ENCODE measurements around the gene BCL2L2. TPM values are rescaled to one million over a fixed set of nuclear protein-coding genes. Genes with fewer than 3 reads are reported as not detected.

BCL2L2 gene
- polyA plus RNA-seq, 1 of the 3 experiments (the other 2 are of a cell fraction): 30.6 TPM

GRCh38 chr14:23286020-23286901, 20.4 kb upstream of the BCL2L2 start, which contains the start of gene HOMEZ:
Gene HOMEZ (minus strand): TSS chr14:23286132. CDS start chr14:23285952, 180 bp downstream.
- Histone ChIP-seq H4K20me1 (ENCODE audit: insufficient read depth) (no peaks in the 10 kb centered on the region), H3K79me2 (ENCODE audit: insufficient read depth) (peaks cover 20% of the 10 kb centered on the region; the same call in 1 of the 2 replicates), H3K4me3 (ENCODE audit: low read depth in 2 of 2, low read length in 1 of 2) (peak within 1 kb of the TSS; percentile 89), H3K9me2 (no peaks in the 10 kb centered on the region), H3K4me1 (ENCODE audit: control insufficient read depth in 1 of 2, insufficient read depth in 2 of 2, low read depth in 1 of 2, low read length in 1 of 2) (peaks cover 8 to 10% of the 10 kb centered on the region in 2 experiments; a peak in 3 of 4 replicates), H3F3A (replicated peaks; ENCODE audit: insufficient read depth) (peaks cover 10% of the 10 kb centered on the region), H3K9ac (peak within 1 kb of the TSS; percentile 81), H2AFZ (ENCODE audit: low read depth) (peak within 1 kb of the TSS; percentile 97), H3K9me3 (no peaks in the 10 kb centered on the region), H3K27ac (ENCODE audit: low read depth in 2 of 2, low read length in 1 of 2) (peak within 1 kb of the TSS; percentile 86 to 92), H3K4me2 (peak within 1 kb of the TSS; percentile 96), H3K27me3 (ENCODE audit: insufficient read depth) (no peaks in the 10 kb centered on the region), H3K36me3 (replicated peaks in 1 of 2; ENCODE audit: control insufficient read depth in 1 of 2, insufficient read depth in 2 of 2, low read length in 1 of 2) (no peaks in the 10 kb centered on the region)
- 2% methylated on average over 27 of the region's 53 CpGs for WGBS (ENCODE audit: low lambda C conversion rate)
- CTCF ChIA-PET: interaction anchor here (0.7 to 2.5 kb wide), 10 partner anchors 9 to 273 kb away, joined by 3 to 16 read pairs (median 4); partner anchors contain the start of genes BCL2L2 and PPP1R3E
- TF ChIP-seq RXRA (IDR thresholded peaks at IDR 0.05; ENCODE audit: borderline replicate concordance, low read depth) (no peak), MXI1 (IDR thresholded peaks at IDR 0.05; ENCODE audit: low read depth, low read length) (peak; percentile 2), TAF1 (IDR thresholded peaks at IDR 0.05; ENCODE audit: borderline replicate concordance, low read depth, low read length) (peak; percentile 41), PBX3 (IDR thresholded peaks at IDR 0.05) (peak; percentile 68), ELF1 (IDR thresholded peaks at IDR 0.05) (0 out of 2 replicates have a peak, but pooled peaks have one; percentile 13), RFX5 (IDR thresholded peaks at IDR 0.05; ENCODE audit: low read length) (peak; percentile 80), CHD2 (IDR thresholded peaks at IDR 0.05; ENCODE audit: low read length, partially characterized antibody) (peak; percentile 85), POLR2AphosphoS5 (IDR thresholded peaks at IDR 0.05; ENCODE audit: low read depth, low read length) (peak; percentile 73; the same call in 1 of the 2 replicates), NRF1 (IDR thresholded peaks at IDR 0.05; ENCODE audit: low read depth, low read length) (peak; percentile 49)
- TF ChIP-seq, protein P1, sequence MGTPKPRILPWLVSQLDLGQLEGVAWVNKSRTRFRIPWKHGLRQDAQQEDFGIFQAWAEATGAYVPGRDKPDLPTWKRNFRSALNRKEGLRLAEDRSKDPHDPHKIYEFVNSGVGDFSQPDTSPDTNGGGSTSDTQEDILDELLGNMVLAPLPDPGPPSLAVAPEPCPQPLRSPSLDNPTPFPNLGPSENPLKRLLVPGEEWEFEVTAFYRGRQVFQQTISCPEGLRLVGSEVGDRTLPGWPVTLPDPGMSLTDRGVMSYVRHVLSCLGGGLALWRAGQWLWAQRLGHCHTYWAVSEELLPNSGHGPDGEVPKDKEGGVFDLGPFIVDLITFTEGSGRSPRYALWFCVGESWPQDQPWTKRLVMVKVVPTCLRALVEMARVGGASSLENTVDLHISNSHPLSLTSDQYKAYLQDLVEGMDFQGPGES (IDR thresholded peaks at IDR 0.05; ENCODE audit: low read depth, low read length): peak; percentile 90
- TF ChIP-seq, protein P2, sequence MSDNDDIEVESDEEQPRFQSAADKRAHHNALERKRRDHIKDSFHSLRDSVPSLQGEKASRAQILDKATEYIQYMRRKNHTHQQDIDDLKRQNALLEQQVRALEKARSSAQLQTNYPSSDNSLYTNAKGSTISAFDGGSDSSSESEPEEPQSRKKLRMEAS (IDR thresholded peaks at IDR 0.05; ENCODE audit: low read depth): no peak; the same call in 1 of the 2 replicates
- TF ChIP-seq, protein P3, sequence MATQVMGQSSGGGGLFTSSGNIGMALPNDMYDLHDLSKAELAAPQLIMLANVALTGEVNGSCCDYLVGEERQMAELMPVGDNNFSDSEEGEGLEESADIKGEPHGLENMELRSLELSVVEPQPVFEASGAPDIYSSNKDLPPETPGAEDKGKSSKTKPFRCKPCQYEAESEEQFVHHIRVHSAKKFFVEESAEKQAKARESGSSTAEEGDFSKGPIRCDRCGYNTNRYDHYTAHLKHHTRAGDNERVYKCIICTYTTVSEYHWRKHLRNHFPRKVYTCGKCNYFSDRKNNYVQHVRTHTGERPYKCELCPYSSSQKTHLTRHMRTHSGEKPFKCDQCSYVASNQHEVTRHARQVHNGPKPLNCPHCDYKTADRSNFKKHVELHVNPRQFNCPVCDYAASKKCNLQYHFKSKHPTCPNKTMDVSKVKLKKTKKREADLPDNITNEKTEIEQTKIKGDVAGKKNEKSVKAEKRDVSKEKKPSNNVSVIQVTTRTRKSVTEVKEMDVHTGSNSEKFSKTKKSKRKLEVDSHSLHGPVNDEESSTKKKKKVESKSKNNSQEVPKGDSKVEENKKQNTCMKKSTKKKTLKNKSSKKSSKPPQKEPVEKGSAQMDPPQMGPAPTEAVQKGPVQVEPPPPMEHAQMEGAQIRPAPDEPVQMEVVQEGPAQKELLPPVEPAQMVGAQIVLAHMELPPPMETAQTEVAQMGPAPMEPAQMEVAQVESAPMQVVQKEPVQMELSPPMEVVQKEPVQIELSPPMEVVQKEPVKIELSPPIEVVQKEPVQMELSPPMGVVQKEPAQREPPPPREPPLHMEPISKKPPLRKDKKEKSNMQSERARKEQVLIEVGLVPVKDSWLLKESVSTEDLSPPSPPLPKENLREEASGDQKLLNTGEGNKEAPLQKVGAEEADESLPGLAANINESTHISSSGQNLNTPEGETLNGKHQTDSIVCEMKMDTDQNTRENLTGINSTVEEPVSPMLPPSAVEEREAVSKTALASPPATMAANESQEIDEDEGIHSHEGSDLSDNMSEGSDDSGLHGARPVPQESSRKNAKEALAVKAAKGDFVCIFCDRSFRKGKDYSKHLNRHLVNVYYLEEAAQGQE (IDR thresholded peaks at IDR 0.05; ENCODE audit: low read depth, low read length): no peak; the same call in 1 of the 2 replicates
- peak; percentile 97 for DNase-seq
- POLR2A ChIA-PET: interaction anchor here (0.6 to 2.2 kb wide), 6 partner anchors 9 to 191 kb away, joined by 3 to 13 read pairs (median 4); partner anchors contain the start of genes ACIN1, BCL2L2, C14orf119 and PABPN1
